Stimulated activated CD8-positive, alpha-beta memory T cell treated with anti-CD3 and anti-CD28 coated beads, Interleukin-15, amount 100 ng/mL, for 4 hours (primary cell): Measurements from ENCODE around the gene DNM2.
"Not testable (repeated sequence)": the region's sequence is repeated elsewhere in the genome, so short reads cannot be mapped to it uniquely, and the experiment has no call there.

Source experiments
- DNase-seq, 2 donors: peaks; one replicate each; pipeline ENCODE4 v3.0.0-alpha.2; 2020; ENCODE audit warnings: low read depth in 2 of 2

DNM2 gene

DNA sequence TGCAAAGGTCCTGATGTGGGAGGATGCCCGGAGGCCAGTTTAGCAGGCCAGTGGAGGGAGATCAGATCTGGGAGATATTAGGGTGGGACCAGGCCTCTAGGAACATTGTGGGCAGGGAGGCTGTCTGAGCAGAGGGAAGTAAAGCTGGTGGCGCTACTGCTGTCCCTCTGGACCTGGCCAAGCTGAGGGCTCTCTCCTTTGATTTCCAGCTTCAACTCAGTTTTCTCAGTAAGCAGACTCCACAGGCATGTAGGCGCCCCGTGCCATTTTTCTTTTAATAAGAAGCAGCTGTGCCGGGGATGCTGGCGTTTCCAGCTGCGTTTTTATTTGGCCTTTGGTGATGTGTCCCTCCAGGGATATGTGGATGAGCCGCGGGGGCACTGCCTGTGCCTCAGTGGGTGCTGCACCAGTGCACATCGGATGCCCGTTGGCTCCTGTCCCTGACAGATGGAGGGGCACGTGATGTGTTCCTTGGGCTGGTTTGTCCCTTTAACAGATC is 6.7 kb downstream of the DNM2 start:
- no peak for DNase-seq

DNA sequence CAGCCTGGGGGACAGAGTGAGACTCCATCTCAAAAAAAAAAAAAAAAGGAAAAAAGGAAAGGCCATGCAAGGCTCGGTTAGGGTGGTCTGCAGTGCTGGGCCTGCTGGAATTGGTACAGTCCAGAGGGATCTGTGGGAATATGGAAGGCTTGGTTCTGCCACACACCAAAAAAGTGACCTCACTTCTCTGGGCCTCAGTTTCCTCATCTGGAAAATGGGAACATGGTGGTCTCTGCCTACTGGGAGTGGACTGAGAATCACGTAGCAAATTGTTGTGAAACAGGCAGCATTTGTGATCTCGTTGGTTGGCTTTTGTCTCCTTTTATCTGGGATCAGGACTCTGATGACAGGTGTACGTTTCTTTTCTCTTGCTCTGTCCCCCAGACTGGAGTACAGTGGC is 7.5 kb downstream of the DNM2 start:
- DNase-seq: no peak

DNA sequence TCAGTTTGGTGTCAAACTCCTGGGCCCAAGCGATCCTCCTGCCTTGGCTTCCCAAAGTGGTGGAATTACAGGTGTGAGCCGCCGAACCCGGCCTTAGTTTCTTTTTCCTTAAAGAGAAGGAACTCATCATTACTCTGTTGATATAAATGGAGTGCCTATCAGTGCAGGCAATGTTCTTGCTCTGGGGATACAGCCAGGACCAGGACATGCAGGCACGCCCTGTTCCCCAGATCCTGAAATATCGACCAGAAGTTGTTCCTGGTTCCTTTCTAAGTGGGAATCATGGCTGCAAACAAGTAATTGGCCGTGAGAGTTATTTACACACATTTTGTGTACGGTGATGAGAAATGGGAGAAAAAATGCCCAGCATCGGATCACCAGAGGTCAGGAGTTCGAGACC is 8.4 kb downstream of the DNM2 start:
- no peak for DNase-seq

DNA sequence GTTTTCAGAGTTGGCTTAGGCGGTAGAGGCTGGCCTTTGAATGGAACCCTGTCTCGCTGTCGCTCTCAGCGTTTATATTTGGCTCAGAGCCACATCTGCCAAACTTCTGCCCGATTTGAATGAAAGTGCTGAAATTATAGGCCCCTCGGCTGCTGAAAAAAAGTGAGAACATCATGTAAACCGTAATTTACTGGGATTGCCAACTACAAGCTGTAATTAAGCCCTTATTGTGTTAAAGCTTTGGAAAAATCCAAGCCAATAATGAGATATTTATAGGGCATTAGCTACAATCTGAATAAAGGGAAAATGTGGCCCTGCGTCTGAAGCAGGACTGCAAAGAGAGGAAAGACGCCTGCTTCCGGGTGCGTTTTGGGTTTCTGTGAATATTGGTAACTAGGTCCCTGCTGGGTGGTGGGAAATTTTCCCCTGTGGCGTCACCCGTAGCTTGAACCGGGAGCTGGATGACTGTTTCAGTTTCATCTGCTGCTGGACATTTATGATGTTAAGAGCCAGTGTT is 9.9 kb downstream of the DNM2 start:
- no peak for DNase-seq

DNA sequence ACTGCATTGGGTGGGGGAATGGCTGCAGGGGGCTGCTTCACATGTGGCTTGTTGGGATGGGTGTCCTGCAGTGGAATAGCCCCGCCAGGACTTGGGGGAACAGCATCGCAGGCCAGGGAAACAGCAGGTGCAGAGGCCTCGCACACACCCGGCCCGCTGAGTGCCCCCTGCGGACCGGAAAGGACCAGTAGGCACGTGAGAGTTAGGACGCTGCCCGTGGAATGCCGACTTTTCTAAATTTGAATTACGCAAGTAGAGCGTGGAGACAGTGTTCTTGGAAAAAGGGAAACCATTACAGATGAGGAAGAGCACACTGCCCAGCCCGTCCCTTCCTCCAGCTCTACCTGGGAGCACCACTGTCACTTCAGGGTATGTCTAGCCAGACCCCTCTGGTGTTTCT is 11.5 kb downstream of the DNM2 start:
- no peak for DNase-seq

DNA sequence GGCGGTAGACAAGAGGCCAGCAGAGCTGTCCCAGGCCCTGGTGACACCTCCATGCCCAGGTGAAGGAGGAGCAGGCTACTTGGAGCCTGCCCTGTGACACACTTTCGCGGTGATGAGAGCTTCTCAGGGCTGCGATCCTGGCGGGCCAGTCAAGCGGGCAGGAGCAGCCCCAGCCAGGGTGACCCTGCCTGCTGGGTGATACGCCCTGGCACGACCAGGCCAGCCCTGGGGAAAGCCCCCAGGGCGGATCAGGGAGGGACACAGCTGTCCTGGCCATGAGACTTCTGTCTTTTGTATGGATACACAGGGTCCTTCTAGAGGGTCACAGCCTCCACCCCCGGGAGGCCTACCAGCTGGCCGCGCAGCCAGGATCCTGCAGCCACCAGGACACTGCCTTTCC is 13.1 kb downstream of the DNM2 start:
- DNase-seq: no peak

DNA sequence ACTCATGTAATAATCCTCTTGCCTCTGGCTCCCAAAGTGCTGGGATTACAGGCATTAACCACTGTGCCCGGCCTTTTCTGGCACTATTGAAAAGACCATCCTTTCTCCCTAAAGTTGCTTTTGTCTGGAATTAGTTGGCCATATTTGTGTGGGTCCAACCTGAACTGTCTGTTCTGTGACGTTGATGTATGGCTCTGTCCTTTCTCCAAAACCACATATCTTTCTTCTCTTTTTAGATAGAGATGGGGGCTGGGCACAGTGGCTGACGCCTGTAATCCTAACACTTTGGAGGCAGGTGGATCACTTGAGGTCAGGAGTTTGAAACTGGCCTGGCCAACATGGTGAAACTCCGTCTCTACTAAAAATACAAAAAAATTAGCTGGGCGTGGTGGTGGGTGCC is 17.9 kb downstream of the DNM2 start:
- DNase-seq: no peak

DNA sequence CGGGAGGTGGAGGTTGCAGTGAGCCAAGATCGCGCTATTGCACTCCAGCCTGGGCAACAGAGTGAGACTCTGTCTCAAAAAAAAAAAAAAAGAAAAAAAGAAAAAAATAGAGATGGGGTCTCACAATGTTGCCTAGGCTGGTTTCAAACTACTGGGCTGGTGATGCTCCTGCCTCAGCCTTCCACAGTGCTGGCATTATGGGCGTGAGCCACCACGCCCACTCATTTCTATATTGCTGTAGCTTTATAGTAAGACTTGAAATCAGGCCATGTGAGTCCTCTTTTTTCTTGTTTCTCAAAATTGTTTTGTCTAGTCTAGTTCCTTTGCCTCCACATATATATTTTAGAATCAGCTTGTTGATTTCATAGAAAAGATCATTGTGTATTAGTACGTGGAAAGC is 18.3 kb downstream of the DNM2 start:
- DNase-seq: no peak

DNA sequence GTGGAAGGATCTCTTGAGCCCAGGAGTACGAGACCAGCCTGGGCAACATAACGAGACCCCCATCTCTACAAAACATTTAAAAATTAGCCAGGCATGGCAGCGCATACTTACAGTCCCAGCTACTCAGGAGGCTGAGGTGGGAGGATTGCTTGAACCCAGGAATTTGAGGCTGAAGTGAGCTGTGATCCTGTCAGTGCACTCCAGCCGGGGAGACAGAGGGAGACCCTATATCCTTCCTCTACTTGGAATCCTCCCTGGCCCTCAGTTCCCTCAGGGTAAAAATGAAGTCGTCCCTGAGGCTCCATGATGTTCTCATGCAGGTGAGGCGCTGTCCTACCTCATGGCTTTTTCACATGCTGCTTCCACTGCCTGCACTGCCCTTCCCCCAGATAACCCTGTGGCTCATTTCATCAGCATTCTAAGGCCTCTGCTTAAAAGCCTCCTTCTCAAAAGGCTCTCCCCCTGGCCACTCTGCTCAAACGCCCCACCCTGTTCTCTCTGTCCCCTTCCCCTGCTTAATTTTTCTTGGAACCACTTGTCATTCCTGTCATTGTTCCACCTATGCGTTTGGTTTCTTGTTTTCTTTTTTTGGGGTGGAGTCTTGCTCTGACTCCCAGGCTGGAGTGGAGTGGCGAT is 19.2 kb downstream of the DNM2 start:
- DNase-seq: no peak

DNA sequence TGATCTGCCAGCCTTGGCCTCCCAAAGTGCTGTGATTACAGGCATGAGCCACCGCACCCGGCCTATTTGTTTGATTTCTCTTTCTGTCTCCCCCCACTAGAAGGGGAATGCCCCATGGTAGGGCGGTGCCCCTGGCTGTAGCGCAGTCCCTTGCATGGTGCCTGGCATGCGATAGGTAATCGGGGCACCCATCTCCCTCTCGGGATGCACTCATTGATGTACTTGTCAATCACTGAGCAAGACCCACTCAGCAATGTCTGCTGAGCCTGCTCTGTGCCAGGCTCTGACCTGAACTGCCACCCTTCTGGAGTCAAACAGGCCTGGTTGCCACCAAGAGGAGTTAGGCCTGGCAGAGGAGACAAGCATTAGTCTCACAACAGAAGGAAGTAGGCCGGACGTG is 19.8 kb downstream of the DNM2 start:
- no peak for DNase-seq

DNA sequence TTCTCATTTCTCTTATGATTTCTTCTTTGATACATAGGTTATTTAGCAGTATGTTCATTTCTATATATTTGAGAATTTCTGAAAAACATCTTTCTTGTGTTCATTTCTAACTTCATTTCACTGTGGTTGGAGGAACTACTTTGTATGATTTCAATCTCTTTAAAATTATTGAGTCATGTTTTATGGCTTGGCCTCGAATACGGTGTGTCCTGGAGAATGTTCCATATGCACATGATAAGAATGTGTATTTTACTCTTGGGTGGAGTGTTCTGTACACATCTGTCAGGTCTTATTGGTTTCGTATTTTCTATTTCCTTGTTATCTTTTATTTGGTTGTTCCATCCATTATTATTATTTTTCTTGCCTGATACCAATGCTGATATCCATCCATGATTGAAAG is 22.9 kb downstream of the DNM2 start:
- no peak for DNase-seq

DNA sequence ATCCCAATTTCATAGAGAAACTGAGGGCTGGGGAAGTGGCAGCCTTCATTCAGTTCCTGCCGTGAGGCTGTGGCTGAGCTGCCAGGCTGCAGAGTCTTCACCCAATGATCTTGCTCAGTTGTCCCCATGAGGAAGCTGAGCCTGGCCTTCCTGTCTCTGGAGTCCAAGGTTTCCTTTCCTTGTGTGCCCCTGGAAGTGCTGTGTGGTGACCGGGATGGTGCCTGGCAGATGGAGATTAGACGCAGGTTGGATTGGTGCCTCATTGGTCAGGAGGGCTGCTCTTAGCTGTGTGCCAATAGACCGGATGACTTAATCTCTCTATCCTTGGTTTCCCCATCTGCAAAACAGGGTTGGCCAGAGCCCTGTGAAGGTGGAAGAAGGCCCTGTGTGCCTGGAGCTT is 24.6 kb downstream of the DNM2 start:
- DNase-seq: no peak

DNA sequence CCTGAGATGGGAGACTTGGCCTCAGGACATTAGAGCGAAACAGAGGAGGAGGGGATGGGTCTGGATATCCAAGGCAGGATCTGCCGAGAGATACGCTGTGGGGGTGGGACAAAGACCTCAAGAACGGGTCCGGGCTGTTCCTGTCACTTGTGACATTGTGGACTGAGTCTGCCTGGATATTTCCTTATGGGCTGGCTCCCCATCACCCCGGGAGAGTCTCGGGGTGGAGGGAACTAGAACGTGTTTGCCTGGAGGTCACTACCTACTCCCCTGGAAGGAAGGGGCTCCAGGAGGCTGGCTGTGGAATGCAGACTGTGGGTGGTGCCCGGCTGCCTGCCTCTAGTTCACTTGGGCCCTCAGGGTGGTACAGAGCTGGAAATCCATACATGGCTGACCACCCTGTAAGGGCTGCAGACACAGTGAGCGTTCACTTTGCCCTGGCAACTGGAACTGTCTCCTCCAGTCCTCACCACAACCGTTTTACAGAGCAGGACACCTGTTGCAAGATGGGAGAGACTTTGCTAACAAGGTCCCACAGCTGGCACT is 26.4 kb downstream of the DNM2 start:
- DNase-seq: no peak

DNA sequence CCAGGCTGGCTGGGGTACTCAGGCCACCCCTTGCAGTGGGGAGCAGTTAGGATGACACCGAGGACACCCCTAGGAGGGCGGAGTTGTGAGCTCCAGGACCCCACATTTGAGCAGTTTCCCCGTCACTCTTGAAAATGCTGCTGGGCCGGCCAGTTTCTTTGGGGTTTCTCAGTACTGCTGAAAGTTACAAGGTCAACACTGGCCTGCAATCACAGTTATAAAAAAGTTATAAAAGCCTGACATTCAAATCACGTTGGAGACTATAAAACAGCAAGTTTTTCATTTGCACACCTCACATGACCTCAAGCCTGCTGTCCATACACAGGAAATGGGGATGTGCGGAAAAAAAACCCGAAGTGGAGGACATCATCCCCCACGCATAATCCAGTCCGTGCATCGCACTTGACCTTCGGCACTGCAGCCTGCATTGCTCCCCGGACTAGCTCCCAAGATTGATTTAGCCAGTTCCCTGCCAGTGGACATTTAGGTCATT is 27.0 kb downstream of the DNM2 start:
- DNase-seq: no peak

DNA sequence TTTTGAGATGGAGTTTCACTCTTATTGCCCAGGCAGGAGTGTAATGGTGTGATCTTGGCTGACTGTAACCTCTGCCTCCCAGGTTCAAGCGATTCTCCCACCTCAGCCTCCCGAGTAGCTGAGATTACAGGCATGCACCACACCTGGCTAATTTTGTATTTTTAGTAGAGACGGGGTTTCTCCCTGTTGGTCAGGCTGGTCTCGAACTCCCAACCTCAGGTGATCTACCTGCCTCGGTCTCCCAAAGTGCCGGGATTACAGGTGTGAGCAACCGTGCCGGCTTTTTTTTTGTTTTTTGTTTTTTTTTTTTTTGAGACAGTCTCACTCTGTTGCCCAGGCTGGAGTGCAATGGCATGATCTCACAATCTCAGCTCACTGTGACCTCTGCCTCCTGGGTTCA is 28.6 kb downstream of the DNM2 start:
- DNase-seq: not testable (repeated sequence)

DNA sequence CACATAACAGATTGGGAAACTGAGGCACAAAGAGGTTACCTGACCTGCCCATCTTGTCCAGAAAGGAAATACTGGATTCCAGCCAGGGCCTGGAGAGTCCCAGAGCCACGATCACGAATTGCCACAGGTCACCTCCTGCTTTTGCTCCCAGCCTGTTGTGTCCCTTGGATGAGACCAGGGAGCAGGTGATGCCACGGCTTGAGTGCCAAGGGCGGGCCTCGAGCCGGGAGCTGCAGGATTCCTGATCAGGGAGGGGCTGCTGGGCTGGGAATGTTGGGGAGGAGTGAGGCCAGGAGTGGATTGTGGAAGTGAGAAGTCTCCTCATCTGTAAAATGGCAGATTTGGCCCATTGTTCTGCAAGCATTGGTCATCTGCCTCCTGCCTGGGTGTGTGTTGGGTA is 29.4 kb downstream of the DNM2 start:
- DNase-seq: no peak

DNA sequence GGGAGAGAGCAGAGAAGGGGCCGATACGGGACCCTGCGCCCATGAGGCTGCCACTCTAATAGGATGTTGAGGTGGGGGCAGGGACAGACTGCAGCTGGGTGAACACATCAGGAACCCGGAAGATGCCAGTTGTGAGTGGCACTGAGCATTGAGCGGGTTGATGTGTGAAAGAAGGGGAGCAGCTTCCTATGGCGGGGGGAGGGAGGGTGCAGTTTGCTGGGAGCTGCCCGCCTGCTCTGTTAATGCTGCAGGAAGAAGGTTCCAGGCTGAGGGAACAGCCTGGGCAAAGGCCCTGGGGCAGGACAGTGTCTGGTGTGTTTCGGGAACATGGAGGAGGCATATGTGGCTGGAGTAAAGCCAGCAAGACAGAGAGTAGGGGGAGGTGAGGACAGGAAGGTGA is 29.8 kb downstream of the DNM2 start:
- DNase-seq: no peak

DNA sequence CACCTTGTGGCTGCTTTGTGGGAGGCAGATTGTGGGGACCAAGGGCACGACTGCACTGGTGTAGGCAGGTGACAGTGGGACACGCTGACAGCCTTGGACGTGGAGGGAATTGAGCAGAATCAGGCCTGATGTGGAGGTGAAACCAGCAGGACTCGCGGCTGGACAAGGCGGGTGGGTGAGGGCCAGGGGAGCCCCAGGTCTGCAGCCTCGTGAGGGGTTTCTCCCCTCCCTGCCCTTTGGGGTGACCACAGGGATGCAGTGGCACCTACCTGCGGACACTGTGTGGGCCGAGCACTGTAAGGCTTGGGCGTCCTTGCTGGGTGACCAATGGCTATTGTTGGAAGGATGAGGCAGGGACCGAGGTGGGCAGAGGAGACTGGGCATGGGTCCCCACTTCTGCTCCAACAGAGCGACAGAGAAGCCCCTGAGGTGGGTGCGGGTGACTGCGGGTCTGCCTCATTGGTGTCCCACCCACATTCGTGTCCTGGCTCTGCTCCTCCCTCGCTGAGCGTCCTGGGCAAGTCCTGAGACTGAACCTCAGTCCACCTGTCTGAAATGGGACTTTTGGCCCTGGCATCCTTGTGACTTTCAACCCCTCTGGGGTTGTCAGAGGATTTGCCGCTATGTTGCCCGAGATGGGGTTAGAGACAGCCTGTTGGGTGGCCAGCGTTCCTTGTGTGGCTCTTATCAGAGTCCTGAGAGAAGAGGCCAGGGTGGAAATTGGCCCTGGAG is 30.5 kb downstream of the DNM2 start:
- DNase-seq: no peak

DNA sequence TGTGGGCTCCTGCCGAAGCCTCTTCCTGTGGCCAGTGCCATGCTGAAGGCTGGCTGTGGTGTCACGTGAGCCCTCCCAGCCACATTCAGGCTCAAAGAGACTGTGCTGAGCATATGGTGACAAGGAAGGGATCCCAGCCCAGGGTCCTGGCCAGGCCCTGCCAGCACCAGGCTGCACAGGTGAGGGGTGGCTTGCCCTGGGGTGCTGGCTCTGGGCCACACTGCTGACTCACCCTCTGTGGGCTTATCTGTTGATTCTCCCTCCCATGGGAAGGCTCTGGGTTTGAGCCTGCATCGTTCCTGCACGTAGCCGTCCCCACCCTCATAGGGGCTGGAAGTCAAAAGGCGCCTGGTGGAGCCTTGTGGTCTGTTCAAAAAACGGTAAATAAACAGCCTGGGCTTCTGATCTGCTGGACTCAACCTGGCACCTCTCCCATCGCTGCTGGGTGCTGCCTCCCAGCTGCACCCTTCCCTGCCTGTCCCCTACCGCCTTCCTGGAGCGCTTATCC is 31.1 kb downstream of the DNM2 start:
- no peak for DNase-seq

DNA sequence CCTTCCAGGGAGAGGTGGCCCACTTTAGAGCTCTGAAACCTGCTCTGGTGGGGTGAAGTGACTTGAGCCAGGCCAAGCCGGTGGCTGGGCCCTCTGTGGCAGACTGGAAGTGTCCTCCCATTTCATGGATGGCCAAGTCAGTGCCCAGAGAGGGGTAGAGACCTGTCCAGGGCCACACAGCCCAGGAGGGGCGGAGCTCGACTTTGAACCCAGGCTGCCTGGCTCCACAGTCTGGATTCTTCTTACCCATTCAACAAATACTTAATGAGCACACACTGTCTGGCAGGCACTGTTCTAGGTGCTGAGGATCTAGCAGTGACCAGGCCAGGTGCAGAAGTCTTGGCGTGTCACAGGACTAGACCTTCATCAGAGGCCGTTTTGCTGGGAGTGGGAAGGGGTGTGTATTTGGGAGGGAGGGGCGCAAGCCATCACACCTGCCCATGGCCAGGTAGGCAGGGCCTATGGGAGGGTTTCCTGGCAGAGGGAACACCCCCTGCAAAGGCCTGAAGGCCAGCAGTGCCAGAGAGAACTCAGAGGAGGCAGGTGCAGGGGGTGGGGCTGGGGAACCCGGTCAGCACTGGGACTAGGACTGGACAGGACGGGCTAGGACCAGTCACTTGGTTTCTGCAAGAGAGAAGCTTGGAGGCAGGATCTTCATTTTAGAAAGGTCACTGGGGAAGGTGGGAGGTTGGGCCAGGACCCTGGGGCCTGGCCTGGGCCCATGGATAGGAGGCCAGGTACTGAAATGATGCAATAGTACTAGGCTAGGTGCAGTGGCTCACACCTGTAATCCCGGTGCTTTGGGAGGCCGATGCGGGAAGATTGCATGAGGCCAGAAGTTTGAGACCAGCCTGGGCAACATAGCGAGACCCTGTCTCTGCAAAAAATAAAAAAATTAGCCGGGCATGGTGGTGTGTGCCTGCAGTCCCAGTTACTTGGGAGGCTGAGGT is 31.8 kb downstream of the DNM2 start:
- no peak for DNase-seq

DNA sequence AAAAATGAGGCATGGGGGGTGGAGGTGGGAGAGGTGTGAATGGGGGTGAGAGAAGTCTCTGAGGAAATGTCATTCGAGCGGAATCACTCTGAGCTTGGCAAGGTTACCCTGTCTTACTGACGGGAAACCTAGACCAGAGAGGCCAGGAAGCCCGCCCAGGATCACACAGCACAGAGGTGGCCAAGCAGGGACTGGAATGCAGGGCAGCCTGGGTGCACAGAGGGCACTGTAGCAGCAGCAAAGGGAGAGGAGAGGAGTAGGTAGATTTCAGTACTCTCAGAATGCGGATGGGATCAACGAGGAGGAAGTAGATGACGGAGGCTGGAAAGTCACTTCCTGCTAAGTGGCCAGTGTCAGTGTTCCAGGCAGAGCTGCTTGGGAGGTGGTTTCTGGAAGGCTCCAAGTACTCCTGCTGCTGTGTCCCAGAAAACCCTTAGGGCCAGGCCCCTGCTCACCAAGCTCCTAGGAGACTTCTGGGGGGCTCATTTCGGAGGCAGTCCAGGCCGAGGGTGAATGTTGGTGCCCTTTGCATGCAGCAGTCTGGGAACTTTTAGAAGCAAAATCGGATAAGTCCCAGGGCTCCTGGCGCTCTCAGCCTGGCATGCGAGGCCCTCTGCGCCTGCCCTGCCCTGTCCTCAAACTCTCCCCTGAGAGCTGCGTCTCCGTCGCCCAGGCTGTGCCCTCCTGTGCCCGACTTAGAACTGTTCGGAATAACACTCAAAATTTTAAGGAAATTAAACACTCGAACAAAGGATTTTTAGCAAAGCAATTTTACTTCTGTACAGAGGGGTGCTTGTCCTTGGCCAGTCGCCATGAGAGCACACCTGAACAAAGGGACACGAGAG is 33.5 kb downstream of the DNM2 start:
- no peak for DNase-seq
